ENCODE measurements around the gene NAB1.

NAB1 gene

GRCh38 chr2:190637281-190637734, 11.6 kb upstream of the NAB1 start:
- no peak for DNase-seq (ENCODE audit: low read depth in 1 of 2, low spot score in 1 of 2)

GRCh38 chr2:190637903-190638618, 10.8 kb upstream of the NAB1 start:
- no peak for DNase-seq (ENCODE audit: low read depth in 1 of 2, low spot score in 1 of 2)

- DNase-seq (ENCODE audit: low read depth in 1 of 2, low spot score in 1 of 2) = no peak
Observed at GRCh38 chr2:190640117-190640516, 8.8 kb upstream of the NAB1 start.

- DNase-seq (ENCODE audit: low read depth in 1 of 2, low spot score in 1 of 2) = no peak
Observed at GRCh38 chr2:190641469-190641868, 7.4 kb upstream of the NAB1 start.

GRCh38 chr2:190646780-190647522, 1.9 kb upstream of the NAB1 start:
- DNase-seq (ENCODE audit: low read depth in 1 of 2, low spot score in 1 of 2) = no peak

- DNase-seq (ENCODE audit: low read depth in 1 of 2, low spot score in 1 of 2) = peak; percentile 62 to 67
Observed at GRCh38 chr2:190648289-190649034, 421 bp upstream of the NAB1 start.

GRCh38 chr2:190649798-190650390, 1.0 kb downstream of the NAB1 start:
- peak in 1 of 2 donors; percentile 14 for DNase-seq (ENCODE audit: low read depth in 1 of 2, low spot score in 1 of 2)

- DNase-seq (ENCODE audit: low read depth in 1 of 2, low spot score in 1 of 2) = no peak
Observed at GRCh38 chr2:190651413-190651812, 2.5 kb downstream of the NAB1 start.

- no peak for DNase-seq (ENCODE audit: low read depth in 1 of 2, low spot score in 1 of 2)
Observed at GRCh38 chr2:190653231-190653630, 4.3 kb downstream of the NAB1 start.

GRCh38 chr2:190653931-190654330, 5.0 kb downstream of the NAB1 start:
- no peak for DNase-seq (ENCODE audit: low read depth in 1 of 2, low spot score in 1 of 2)

- DNase-seq (ENCODE audit: low read depth in 1 of 2, low spot score in 1 of 2) = no peak
Observed at GRCh38 chr2:190655113-190655512, 6.2 kb downstream of the NAB1 start.

GRCh38 chr2:190655570-190655969, 6.7 kb downstream of the NAB1 start:
- DNase-seq (ENCODE audit: low read depth in 1 of 2, low spot score in 1 of 2) = no peak

GRCh38 chr2:190656301-190656700, 7.4 kb downstream of the NAB1 start:
- DNase-seq (ENCODE audit: low read depth in 1 of 2, low spot score in 1 of 2) = no peak

- DNase-seq (ENCODE audit: low read depth in 1 of 2, low spot score in 1 of 2) = no peak
Observed at GRCh38 chr2:190657474-190658255, 8.8 kb downstream of the NAB1 start.

- no peak for DNase-seq (ENCODE audit: low read depth in 1 of 2, low spot score in 1 of 2)
Observed at GRCh38 chr2:190659553-190659952, 10.7 kb downstream of the NAB1 start.

GRCh38 chr2:190662754-190663153, 13.9 kb downstream of the NAB1 start:
- no peak for DNase-seq (ENCODE audit: low read depth in 1 of 2, low spot score in 1 of 2)

GRCh38 chr2:190663348-190663747, 14.5 kb downstream of the NAB1 start:
- no peak for DNase-seq (ENCODE audit: low read depth in 1 of 2, low spot score in 1 of 2)

GRCh38 chr2:190663839-190664238, 15.0 kb downstream of the NAB1 start:
- DNase-seq (ENCODE audit: low read depth in 1 of 2, low spot score in 1 of 2) = no peak

- no peak for DNase-seq (ENCODE audit: low read depth in 1 of 2, low spot score in 1 of 2)
Observed at GRCh38 chr2:190664240-190664639, 15.4 kb downstream of the NAB1 start.

GRCh38 chr2:190666895-190667294, 18.0 kb downstream of the NAB1 start:
- DNase-seq (ENCODE audit: low read depth in 1 of 2, low spot score in 1 of 2) = no peak

GRCh38 chr2:190668892-190669291, 20.0 kb downstream of the NAB1 start:
- no peak for DNase-seq (ENCODE audit: low read depth in 1 of 2, low spot score in 1 of 2)
